A549 treated with Mapracorat at 1 μM for 4 hours (cell line): Measurements from ENCODE around the gene OR10G8. TPM values are rescaled to one million over a fixed set of nuclear protein-coding genes. Genes with fewer than 3 reads are reported as not detected.

ENCODE experiments used
- total RNA-seq: library from RNA; stranded (reverse); fragments of 200-300 nt; extraction: Qiagen RNA extraction; gene quantifications from 5 replicates; pipeline ENCODE4 v1.2.3, GENCODE V29; 2022

OR10G8 gene
- not detected in 5 replicates for total RNA-seq

GRCh38 chr11:124026498-124026897 is at the start of gene OR10G8:
TSS of gene OR10G8 (plus strand) at chr11:124026798. CDS start at chr11:124029623, 2,825 bp downstream.

GRCh38 chr11:123977731-123978347 is 48.8 kb upstream of the OR10G8 start, which contains the start of gene OR10S1:
TSS of gene OR10S1 (minus strand) at chr11:123977781. CDS start at chr11:123977664, 117 bp downstream.

GRCh38 chr11:123995119-123995518 is 31.5 kb upstream of the OR10G8 start, which contains the start of gene OR10G6:
TSS of gene OR10G6 (minus strand) at chr11:123995161. CDS start at chr11:123995161, 0 bp downstream.

GRCh38 chr11:124012697-124013096 is 13.9 kb upstream of the OR10G8 start, which contains the start of gene OR10G4:
TSS of gene OR10G4 (plus strand) at chr11:124012997. CDS start at chr11:124015575, 2,578 bp downstream.

GRCh38 chr11:124041254-124041653 is 14.7 kb downstream of the OR10G8 start, which contains the start of gene OR10G7:
TSS of gene OR10G7 (minus strand) at chr11:124041325. CDS start at chr11:124039001, 2,324 bp downstream.

Other genes starting within 250 kb of the OR10G8 start
- gene OR6M1, start 220.4 kb upstream of the OR10G8 start, total RNA-seq, result not detected in 5 replicates
- not detected in 5 replicates for gene TMEM225, start 141.1 kb upstream of the OR10G8 start, total RNA-seq
- gene OR8D4, start 124.6 kb upstream of the OR10G8 start, total RNA-seq, result not detected in 5 replicates
- not detected in 5 replicates for gene OR4D5, start 87.2 kb upstream of the OR10G8 start, total RNA-seq
- not detected in 5 replicates for gene OR6T1, start 83.0 kb upstream of the OR10G8 start, total RNA-seq
- gene OR10S1, start 49.0 kb upstream of the OR10G8 start, total RNA-seq, result not detected in 5 replicates
- not detected in 5 replicates for gene OR10G6, start 31.6 kb upstream of the OR10G8 start, total RNA-seq
- not detected in 5 replicates for gene OR10G4, start 13.8 kb upstream of the OR10G8 start, total RNA-seq
- not detected in 5 replicates for gene OR10G9, start 3.8 kb upstream of the OR10G8 start, total RNA-seq
- gene OR10G7, start 14.5 kb downstream of the OR10G8 start, total RNA-seq, result not detected in 5 replicates
- 0.16 to 0.36 TPM (median 0.28 TPM) in 5 replicates for gene VWA5A, start 88.7 kb downstream of the OR10G8 start, total RNA-seq
- gene OR10D3, start 156.5 kb downstream of the OR10G8 start, total RNA-seq, result not detected in 5 replicates
- gene OR8G1, start 214.3 kb downstream of the OR10G8 start, total RNA-seq, result not detected in 5 replicates
- gene OR8G5, start 229.6 kb downstream of the OR10G8 start, total RNA-seq, result not detected in 5 replicates